Peyer's patch (tissue), 4 donors: ENCODE data around the gene OPA1. TPM values are rescaled to one million over a fixed set of nuclear protein-coding genes. Genes with fewer than 3 reads are reported as not detected.

Experiments used
- DNase-seq, 3 donors: peaks; one replicate each; pipeline ENCODE4 v3.0.0-alpha.2; 2017 to 2019
- H3K27ac ChIP-seq, 4 donors: fragments of 200-600 bp; sonication (generic); one replicate each; pipeline ENCODE4 v1.5.1; 2016 to 2019
- H3K27me3 ChIP-seq, 2 donors: fragments of 200-600 bp; sonication (generic); one replicate each; pipeline ENCODE4 v1.5.1; 2019
- H3K36me3 ChIP-seq, 3 donors: fragments of 200-600 bp; sonication (generic); one replicate each; pipeline ENCODE4 v1.5.1; 2016 to 2019
- H3K4me1 ChIP-seq, 4 donors: fragments of 200-600 bp; sonication (generic); one replicate each; pipeline ENCODE4 v1.5.1; 2016 to 2019
- H3K4me3 ChIP-seq, 4 donors: fragments of 200-600 bp; sonication (generic); 1 replicate in 3 of 4; 2 replicates in 1 of 4; pipeline ENCODE4 v1.5.1; 2016 to 2019; ENCODE audit warnings: mild to moderate bottlenecking in 1 of 4
- H3K9me3 ChIP-seq, 4 donors: fragments of 200-600 bp; sonication (generic); one replicate each; pipeline ENCODE4 v1.5.1; 2016 to 2019; ENCODE audit warnings: mild to moderate bottlenecking in 1 of 4
- CTCF ChIP-seq, 6 experiments: fragments of 450-650 bp in 4 of 6; fragments of 200-600 bp in 2 of 6; sonication (generic) in 1 of 6; IDR thresholded peaks; one replicate each; pipeline ENCODE4 v1.5.1; 2017 to 2019; ENCODE audit warnings: antibody characterized with exemption in 6 of 6, mild to moderate bottlenecking in 3 of 6, moderate library complexity in 1 of 6
- POLR2A ChIP-seq, 2 donors: fragments of 450-650 bp; IDR thresholded peaks; one replicate each; pipeline ENCODE4 v1.5.1; 2017; ENCODE audit warnings: antibody characterized with exemption in 2 of 2, mild to moderate bottlenecking in 2 of 2, moderate library complexity in 2 of 2
- total RNA-seq, 4 donors: library from RNA; depleted of rRNA; stranded (reverse); fragments of >200 nt; gene quantifications; one replicate each; pipeline ENCODE4 v1.1.0, GENCODE V29; 2016

The OPA1 gene
- total RNA-seq, 4 donors from 2014 or later: 66.9 to 89.1 (median 78.0) TPM

GRCh38 chr3:193729088-193729465 is 136.1 kb downstream of the OPA1 start:
- Histone ChIP-seq H3K36me3 (no peaks in the 10 kb centered on the region), H3K9me3 (no peaks in the 10 kb centered on the region), H3K4me1 (no peaks in the 10 kb centered on the region), H3K27ac (no peak overlapping the region), H3K27me3 (no peaks in the 10 kb centered on the region), H3K4me3 (no peak overlapping the region)
- TF ChIP-seq CTCF (IDR thresholded peaks at IDR 0.05) (no peak), POLR2A (IDR thresholded peaks at IDR 0.05) (no peak)
- no peak for DNase-seq

GRCh38 chr3:193729601-193730000 is 136.6 kb downstream of the OPA1 start:
- no peak for TF ChIP-seq CTCF (IDR thresholded peaks at IDR 0.05)
- TF ChIP-seq POLR2A (IDR thresholded peaks at IDR 0.05): no peak
- no peaks in the 10 kb centered on the region for H3K36me3 ChIP-seq
- H3K4me1 ChIP-seq: no peaks in the 10 kb centered on the region
- no peak overlapping the region for H3K4me3 ChIP-seq
- DNase-seq: no peak
- H3K27me3 ChIP-seq: no peaks in the 10 kb centered on the region
- no peaks in the 10 kb centered on the region for H3K9me3 ChIP-seq
- no peak overlapping the region for H3K27ac ChIP-seq

- no peaks in the 10 kb centered on the region for H3K27me3 ChIP-seq
- no peak overlapping the region for H3K4me3 ChIP-seq
- no peaks in the 10 kb centered on the region for H3K36me3 ChIP-seq
- no peak overlapping the region for H3K27ac ChIP-seq
- no peaks in the 10 kb centered on the region for H3K9me3 ChIP-seq
- DNase-seq: no peak
- TF ChIP-seq CTCF (IDR thresholded peaks at IDR 0.05): no peak
- no peak for TF ChIP-seq POLR2A (IDR thresholded peaks at IDR 0.05)
- H3K4me1 ChIP-seq: no peaks in the 10 kb centered on the region
Measured at GRCh38 chr3:193730511-193730910, 137.5 kb downstream of the OPA1 start.

- no peaks in the 10 kb centered on the region for H3K9me3 ChIP-seq
- no peak overlapping the region for H3K27ac ChIP-seq
- no peak overlapping the region for H3K4me3 ChIP-seq
- H3K4me1 ChIP-seq: no peaks in the 10 kb centered on the region
- H3K27me3 ChIP-seq: no peaks in the 10 kb centered on the region
- no peaks in the 10 kb centered on the region for H3K36me3 ChIP-seq
- TF ChIP-seq CTCF (IDR thresholded peaks at IDR 0.05) (no peak), POLR2A (IDR thresholded peaks at IDR 0.05) (no peak)
- DNase-seq: no peak
Measured at GRCh38 chr3:193730976-193731375, 138.0 kb downstream of the OPA1 start.

GRCh38 chr3:193731656-193732055 is 138.6 kb downstream of the OPA1 start:
- no peaks in the 10 kb centered on the region for H3K27me3 ChIP-seq
- H3K9me3 ChIP-seq: no peaks in the 10 kb centered on the region
- no peak for DNase-seq
- TF ChIP-seq CTCF (IDR thresholded peaks at IDR 0.05): no peak
- TF ChIP-seq POLR2A (IDR thresholded peaks at IDR 0.05): no peak
- no peaks in the 10 kb centered on the region for H3K36me3 ChIP-seq
- H3K4me3 ChIP-seq: no peak overlapping the region
- no peak overlapping the region for H3K27ac ChIP-seq
- no peaks in the 10 kb centered on the region for H3K4me1 ChIP-seq

GRCh38 chr3:193732391-193732790 is 139.4 kb downstream of the OPA1 start:
- Histone ChIP-seq H3K27ac (no peak overlapping the region), H3K27me3 (no peaks in the 10 kb centered on the region)
- DNase-seq: peak in 1 of 3 donors; percentile 80

More at GRCh38 chr3:193732391-193732790, 139.4 kb downstream of the OPA1 start:
- no peaks in the 10 kb centered on the region for H3K4me1 ChIP-seq
- H3K4me3 ChIP-seq: no peak overlapping the region
- H3K9me3 ChIP-seq: no peaks in the 10 kb centered on the region
- H3K36me3 ChIP-seq: no peaks in the 10 kb centered on the region
- TF ChIP-seq CTCF (IDR thresholded peaks at IDR 0.05) (no peak), POLR2A (IDR thresholded peaks at IDR 0.05) (no peak)
